D721Med (cell line): ENCODE data around the gene UCN3.

Experiments
- DNase-seq: peaks from one replicate; pipeline ENCODE4 v3.0.0; 2011; ENCODE audit warnings: low spot score; ENCODE audit not compliant: insufficient read length
- FAIRE-seq: peaks from 2 replicates; lab custom pipeline; 2011; peaks lifted over from hg19 to GRCh38; lab: Jason Lieb, UNC
- CTCF ChIP-seq: IDR thresholded peaks from 2 replicates; pipeline ENCODE4 v1.5.1; 2012; ENCODE audit warnings: mild to moderate bottlenecking, control low read depth; ENCODE audit not compliant: insufficient read depth; ENCODE audit errors: missing control alignments

UCN3 gene

GRCh38 chr10:5418584-5418983 is 53.8 kb downstream of the UCN3 start:
- TF ChIP-seq CTCF = no peak
- DNase-seq (no peak), FAIRE-seq (no peak)

GRCh38 chr10:5419466-5420094 is 54.8 kb downstream of the UCN3 start:
- DNase-seq (no peak), FAIRE-seq (no peak)
- no peak for TF ChIP-seq CTCF

GRCh38 chr10:5423771-5424170 is 59.0 kb downstream of the UCN3 start:
- DNase-seq = no peak
- FAIRE-seq = peak; percentile 64
- TF ChIP-seq CTCF = no peak
